GM18498 (cell line): ENCODE data around the gene UMAD1.

ENCODE experiments used
- ATAC-seq: cut with Tn5 transposase; IDR thresholded peaks from one replicate; pipeline ENCODE4 v1.9.1; 2021; ENCODE audit warnings: mild to moderate bottlenecking, moderate library complexity; ENCODE audit not compliant: unreplicated experiment

UMAD1 gene

DNA sequence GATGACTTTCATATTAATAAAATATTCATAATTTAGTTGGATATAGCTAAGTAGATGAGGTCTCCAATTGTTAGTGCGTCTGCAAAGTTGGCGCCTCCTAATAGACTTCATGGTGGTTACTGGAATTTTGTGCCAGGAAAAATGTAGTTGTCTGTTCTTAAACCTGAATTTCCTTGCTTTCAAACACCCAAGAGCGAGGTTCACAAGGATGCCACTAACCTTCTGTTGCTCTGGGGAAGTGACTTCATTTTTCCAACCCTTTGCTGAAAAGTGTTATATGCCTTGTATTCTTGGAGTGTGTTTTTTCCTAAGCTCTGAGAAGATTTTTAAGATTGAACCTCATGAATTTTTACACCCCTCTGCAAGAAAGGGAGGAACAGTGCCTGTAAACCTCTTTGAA, 229.1 kb downstream of the UMAD1 start:
- ATAC-seq: no peak

DNA sequence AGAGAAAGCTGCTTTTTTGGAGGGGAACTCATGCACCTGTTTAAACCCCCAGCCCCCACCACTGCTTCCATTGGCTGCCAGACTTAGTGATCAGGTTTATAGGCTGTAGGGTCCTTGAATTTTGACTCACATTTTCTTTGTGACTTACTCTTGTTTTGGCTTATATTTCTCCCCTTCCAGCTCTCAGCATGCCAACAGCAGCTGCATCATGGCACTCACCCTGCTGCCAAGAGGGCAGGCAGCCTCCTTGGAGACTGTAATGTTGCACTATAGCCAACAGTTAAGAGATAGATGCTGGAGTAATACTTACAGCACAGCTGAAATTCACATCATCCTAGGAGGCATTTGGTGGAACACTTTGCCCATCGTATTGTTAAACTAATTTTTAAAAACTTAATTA, 230.0 kb downstream of the UMAD1 start:
- no peak for ATAC-seq

DNA sequence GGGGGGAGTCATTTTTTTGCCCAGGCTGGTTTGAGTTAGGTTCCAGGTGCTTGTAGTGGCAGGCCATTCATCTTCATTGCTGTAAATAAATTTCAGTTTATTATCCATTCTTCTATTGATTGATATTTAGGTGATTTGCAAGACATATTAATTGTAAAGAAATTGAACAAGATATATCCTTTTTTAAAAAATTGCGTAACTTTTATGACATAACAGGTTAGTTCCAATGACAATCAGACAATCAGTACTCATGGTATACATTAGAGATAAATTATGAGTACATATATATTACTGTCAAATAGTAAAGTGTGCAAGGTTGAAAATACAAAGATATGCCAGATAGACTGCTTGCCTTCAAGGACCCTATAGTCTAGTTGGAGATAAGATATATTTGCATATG, 235.9 kb downstream of the UMAD1 start:
- no peak for ATAC-seq

DNA sequence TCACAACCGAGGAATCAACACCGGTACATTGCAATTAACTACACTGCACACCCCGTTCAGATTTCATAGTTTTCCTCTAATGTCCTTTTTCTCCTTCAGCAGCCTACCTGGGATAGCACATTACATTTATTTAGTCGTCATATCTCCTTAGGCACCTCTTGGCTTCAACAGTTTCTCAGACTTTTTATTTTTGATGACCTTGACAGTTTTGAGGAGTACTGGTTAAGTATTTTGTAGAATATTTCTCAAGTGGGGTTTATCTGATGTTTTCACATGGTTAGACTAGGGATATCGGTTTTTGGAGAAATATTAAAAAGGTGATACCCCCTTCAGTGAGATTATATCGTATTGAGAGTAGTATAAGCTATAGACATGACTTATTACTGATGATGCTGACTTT, 241.0 kb downstream of the UMAD1 start:
- no peak for ATAC-seq

DNA sequence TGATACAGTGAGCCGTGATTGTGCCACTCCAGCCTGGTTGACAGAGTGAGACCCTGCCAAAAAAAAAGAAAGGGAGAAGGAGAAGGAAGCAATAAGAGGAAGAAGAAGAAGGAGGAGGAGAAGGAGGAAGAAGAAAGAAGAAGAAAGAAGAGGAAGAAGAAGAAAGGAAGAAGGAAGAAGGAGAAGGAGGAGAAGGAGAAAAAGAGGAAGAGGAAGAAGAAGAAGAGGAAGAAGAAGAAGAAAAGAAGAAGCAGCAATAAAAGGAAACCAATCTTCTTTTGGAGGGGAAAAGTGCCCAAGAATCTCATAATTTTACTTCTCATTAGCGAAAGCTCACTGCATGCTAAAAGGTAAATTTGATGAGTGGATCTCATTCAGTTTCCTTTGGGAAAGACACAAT, 242.3 kb downstream of the UMAD1 start:
- ATAC-seq: no peak

DNA sequence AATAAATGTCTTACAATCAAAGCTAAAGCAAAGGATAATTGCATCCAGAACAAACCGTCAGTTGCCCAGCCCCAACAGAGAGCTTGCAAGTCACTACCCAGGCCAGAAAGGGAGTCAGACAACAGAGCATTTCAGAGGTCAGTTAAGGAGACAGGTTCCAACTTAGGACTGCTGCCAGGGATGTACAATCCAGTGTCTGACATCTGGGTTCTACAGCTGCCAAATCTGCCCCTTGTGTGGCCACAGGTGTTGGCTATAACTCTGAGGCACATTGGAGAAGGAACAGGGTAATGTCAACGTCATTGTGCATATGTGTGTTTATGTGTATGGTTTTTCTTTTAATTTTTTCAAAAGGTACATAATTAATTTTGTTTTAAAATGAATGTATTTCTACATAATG, 242.8 kb downstream of the UMAD1 start:
- no peak for ATAC-seq

DNA sequence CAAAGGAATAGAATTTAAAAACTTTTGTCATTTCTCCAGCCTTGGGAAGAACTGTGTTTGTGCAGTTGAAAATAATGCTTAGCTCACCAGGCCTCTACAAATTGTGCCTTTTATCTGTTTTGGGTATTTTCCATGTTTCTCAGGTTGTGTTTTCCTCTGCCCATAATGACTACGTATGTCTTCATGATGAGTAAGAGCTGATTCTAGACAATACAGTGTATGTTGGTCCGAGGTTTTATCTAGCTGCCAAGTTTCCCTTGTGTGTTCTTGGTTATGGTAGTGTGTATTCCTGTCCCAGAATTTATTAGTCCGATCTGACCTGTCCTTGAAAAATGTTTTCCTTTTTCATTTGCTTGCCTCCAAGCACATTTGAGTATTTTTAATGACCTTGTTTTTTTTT, 244.3 kb downstream of the UMAD1 start:
- ATAC-seq: no peak

DNA sequence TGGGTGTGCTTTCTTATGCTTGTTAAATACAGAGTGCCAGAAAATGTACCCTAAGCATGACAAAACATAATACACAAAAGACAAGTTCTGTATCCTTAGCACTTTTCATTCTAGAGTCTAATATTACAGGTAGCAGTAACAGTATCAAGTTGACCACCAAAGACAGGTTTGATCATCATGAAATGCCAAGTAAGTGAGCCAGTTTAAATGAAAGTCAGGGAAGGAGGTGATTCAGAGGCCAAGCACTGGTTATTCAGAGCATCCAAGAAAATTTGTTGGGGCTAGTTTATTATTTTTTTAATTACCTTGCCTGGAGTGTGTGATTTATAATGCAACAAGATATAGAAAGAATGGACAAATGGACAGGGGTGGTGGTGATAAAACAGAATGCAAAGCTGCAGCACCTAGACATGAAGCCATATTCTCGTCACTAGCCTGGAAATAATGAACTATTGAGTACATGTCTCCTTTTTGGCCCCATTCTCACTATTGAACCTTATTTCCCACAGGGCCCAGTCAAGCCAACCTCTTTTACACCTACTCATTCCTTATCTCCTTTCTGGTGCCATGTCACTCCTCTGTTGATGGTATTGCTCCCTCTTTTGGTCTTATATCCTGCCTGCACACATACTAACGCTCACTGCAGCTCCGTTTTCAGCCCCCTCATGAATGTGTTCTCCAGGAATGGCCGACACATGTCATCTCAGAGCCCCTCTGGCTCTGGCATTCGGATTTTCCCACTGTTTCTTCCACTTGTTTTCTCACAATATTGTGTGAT, 249.4 kb downstream of the UMAD1 start:
- ATAC-seq: no peak

DNA sequence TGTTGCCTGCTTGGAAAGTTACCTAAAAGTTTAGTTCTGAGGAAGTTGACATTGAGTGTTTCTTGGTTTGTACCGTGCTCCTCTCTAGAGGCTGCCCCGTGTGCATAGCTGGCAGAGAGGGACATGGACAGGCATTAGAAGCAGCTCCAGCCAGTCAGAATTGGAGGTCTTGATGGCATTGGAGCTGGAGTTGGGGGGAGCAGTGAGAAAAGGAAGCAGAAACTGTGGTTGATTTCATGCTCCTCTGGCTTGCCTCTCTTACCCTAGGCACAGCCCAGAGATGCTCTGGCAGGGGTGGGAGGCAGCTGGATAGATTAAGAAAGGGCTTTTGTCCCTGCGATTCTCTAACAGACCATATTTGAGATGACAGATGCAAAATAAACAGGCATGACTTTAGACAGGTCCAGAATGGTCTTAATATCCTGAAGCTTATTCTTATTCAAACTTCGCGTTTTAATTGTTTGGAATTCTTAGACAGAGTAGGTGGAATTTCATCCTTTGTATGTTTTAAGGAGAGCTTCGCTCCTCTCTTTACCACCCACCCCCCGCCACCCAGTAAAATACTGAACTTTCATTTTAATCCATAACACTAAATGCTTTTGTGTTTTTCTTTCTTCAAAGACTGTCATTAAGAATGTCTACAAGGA, 254.6 kb downstream of the UMAD1 start:
- no peak for ATAC-seq

DNA sequence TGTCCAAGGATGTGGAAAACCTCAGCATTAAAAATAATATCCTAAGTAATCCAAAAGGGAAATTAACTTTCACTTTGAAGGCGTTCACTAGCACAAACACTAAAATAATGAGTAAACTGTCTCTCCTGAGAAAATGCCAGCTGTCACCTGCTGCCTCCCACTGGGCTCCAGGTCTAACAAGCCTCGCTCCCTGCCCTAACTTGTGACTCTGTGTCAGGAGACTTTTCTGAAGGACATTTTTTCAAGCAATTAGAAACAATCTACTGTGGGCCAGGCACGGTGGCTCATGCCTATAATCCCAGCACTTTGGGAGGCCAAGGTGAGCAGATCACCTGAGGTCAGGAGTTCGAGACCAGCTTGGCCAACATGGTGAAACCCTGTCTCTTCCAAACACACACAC, 255.2 kb downstream of the UMAD1 start:
- no peak for ATAC-seq

DNA sequence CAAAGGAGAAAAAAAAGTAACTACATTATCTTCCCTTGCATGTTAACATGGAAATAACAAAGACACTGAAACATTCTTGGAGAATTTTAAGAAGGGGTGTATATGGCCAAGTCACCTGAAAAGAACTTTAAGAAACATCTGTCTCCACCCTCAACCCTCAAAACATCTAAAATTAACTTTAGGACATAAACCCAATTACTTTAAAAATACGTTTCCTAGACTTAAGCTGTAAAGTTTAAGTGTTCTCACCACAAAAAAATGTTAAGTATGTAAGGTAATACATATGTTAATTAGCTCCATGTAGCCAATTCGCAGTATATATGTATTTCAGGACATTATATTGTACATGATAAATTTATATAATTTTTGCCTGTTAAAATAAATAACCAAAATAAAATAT, 257.0 kb downstream of the UMAD1 start:
- ATAC-seq: no peak

DNA sequence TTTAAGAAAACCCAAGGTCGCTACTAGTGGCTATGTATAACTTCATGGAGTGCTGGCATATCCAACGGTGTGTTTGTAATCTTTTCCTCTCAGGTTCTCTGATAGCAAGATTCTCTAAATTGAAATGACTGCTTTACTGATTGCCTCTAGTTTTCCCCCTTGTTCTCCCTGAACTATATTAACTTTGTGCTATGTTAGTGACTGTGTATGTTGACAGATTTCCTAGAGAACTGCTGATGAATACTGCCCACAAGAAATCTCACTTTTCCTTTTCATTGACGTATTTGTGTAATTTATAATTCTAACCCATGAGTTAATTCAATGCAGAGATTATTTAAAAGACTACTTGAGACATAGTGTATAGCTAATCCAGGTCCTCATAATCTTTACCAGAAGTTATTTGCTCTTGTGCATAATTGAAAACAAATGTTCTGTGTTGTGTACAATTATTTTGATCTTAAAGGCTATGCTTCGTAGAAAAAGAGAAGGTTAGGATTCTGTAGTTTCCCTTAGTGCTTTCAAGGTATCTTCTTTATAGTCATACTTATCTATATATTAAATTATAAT, 257.5 kb downstream of the UMAD1 start:
- ATAC-seq: no peak

DNA sequence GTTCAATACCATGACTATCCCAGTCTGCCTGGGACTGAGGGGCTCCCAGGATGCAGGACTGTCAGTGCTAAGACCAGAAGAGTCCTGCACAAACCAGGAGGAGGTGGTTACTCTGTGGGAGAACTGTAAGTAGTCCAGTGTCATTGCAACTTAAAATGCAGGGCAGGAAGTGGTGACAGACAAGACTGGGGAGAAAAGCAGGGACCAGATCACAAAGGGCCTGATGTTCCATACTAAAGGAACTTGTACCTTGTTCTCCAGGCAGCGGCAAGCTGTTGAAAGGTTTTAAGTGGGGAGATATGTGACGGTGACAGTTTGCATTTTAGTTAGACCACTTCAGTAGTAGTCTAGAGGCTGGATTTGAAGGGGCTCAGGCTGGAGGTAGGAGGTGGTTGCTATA, 262.3 kb downstream of the UMAD1 start:
- ATAC-seq: no peak

DNA sequence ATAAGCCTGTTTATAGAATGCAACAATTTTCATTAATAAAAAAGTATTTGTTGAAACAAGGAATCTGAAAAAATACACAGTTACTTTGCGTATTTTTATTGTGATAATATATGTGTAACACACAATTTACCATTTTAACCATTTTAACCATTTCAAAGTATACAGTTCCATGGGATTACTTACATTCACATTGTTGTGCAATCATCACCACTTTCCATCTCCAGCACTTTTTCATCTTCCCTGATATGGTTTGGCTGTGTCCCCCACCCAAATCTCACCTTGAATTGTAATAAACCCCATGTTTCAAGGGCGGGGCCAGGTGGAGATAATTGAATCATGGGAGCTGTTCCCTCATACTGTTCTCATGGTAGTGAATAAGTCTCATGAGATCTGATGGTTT, 266.8 kb downstream of the UMAD1 start:
- no peak for ATAC-seq

DNA sequence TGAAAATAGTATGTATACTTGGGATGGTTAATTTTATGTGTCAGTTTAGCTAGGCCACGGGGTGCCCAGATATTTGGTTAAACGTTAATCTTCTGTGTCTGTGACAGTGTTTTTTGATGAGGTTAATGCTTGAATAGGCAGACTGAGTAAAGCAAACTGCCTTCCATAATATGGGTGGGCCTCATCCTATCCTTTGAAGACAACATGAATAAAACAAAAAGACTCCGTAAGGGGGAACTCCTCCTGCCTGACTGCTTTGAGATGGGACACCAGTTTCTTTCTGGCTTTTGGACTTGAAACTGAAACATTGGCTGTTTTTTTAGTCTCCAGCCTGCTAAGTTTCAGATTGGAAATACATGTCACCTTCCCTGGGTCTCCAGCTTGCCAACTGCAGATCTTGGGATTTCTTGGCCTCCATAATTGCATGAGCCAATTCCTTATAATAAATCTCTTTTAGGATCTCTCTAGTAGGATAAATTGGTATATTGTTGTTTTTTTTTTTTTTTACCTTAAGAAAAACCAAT, 268.1 kb downstream of the UMAD1 start:
- ATAC-seq: no peak

DNA sequence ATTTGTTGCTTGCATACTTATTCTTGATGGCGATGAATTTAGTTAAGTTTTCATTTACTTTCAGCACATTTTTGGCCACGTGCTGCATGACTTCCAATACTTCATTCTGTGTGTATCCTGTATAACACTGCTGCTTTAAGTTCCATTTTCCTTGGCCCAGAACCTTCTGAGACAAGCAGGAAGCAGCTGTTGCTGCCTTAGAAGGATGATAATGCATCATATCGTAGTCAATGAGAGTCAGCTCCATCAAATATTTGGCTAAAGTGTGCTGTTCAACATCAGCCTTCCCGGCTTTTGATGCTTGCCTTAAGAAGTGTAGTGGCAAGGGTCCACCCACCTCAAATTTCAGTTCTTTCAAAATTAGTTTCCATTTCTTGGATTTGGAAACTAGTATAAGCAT, 268.8 kb downstream of the UMAD1 start:
- ATAC-seq: no peak

DNA sequence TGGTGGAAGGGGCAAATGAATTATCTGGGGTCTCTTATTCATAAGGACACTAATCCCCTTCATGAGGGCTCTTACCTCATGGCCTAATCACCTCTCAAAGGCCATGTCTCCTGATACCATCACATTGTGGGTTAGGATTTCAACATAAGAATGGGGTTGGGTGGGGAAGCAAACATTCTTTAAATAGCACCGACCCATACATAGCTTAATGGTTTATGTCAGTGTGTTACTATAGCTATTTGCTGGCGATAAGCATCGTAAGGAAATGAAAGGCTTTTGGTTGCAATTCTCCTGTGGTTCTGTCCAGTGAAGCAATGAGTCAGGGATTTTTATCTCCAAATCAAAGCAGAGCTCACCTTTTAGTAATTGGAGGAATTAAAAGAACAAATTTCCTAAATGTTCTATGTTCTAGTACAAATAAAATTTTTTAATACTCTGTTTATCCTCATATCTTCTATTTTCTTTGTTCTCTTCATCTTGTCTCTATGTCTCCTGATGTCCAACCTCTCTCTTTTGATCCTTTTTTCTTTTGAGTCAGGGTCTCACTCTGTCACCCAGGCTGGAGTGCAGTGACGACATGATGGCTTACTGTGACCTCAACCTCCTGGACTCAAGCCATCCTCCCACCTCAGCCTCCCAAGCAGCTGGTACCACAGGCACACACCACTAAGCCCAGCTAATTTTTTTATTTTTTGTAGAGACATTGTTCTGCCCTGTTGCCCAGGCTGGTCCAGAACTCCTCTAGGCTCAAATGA, 271.0 kb downstream of the UMAD1 start:
- no peak for ATAC-seq

DNA sequence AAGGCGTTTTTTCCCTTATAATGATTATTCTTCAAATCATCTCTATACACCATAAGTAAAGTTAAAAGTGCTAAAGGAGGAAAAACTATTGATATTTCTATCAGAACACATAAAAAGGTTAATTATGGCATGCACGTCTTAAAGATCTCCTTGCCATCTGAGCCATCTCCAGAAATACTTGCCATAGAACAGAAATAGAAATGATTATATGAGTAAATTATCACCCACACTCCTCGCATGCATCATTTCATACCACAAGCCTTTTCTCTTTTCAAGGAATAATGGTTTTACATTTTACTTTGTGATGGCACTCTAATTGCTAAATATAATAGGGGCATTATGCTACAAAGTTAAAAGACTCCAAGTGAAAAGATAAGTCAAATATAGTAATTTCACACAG, 272.4 kb downstream of the UMAD1 start:
- ATAC-seq: no peak

DNA sequence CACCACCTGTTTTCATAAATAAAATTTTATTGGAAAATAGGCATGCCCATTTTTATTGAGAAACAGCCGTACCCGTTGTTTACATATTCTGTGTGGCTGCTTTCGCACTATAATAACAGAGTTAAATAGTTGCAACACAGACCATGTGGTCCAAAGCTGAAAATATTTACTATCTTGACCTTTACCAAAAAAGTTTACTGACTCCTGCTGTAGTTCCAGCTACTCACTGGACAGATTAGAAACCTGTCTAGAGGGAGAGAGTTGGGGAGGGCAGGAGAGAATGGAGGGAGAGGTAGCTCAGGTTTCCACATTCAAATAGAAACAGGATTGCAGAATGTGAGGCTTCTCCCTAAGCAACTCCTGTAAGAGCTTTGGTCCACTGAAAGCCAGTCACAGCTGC, 273.0 kb downstream of the UMAD1 start:
- ATAC-seq: no peak

DNA sequence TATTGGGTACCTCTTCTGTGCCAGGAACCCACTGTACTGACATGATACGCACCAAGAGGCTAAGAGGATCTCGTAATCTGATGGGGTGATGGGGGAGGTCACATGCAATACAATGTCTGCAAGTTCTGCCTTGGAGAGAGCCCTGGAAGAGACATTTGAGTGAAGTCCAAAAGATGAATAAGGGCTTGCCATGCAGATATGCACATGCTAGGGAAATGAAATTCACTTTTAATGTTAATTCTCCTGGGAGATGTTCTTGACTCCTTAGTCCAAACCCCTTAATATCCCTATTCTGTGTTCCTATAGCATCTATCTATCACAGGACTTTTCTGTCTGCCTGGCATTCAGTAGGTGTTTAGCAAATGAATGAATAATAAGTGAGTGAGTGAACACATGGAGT, 274.0 kb downstream of the UMAD1 start:
- no peak for ATAC-seq

DNA sequence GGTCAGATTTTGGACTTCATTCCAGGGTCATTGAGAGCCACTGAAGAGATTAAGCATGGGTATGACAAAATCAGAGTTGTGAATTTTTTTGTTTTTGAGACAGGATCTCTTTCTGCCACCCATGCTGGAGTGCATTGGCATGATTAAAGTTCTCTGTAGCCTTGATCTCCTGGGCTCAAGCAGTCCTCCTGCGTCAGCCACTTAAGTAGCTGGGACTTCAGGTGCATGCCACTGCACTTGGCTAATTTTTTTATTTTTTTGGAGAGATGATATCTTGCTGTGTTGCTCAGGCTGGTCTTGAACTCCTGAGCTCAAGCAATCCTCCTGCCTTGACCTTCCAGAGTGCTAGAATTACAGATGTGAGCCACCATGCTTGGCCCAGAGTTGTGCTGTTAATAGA, 275.5 kb downstream of the UMAD1 start:
- ATAC-seq: no peak

DNA sequence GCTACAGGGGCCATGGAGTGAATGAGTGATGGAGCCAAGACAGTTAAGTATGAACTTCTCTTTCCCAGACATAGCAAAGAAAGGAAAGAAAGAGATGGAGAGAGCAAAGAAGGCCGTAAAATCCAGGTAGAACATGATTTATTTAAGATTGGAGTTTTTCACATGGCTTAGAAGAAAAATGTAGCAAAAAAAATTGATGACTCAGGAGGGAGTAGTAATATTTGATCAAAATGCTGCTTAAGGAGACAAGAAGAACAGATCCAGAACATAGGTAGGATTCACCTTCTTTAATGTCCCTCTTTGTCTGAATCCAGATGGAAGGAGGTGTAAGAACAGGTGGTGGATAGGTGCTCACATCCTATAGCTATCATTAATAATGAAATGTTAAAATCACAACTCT, 277.0 kb downstream of the UMAD1 start:
- ATAC-seq: no peak
